Measurements from ENCODE around the gene MAEA.

GRCh38 chr4:1321946-1322650 lies 32.4 kb downstream of the MAEA start:
- TF ChIP-seq PATZ1 (CRISPR knock-in tag; IDR thresholded peaks at IDR 0.05; ENCODE audit: borderline replicate concordance) (no peak), RARB (CRISPR knock-in tag; IDR thresholded peaks at IDR 0.05) (no peak), ZNF8 (CRISPR knock-in tag; IDR thresholded peaks at IDR 0.05) (no peak), CSDC2 (CRISPR knock-in tag; IDR thresholded peaks at IDR 0.05) (no peak), ZFP3 (CRISPR knock-in tag; IDR thresholded peaks at IDR 0.05) (no peak), ARNTL (CRISPR knock-in tag; IDR thresholded peaks at IDR 0.05; ENCODE audit: borderline replicate concordance, low read depth) (no peak), ZFP30 (CRISPR knock-in tag; IDR thresholded peaks at IDR 0.05) (no peak), CSRNP3 (CRISPR knock-in tag; IDR thresholded peaks at IDR 0.05) (no peak), TSHZ2 (CRISPR knock-in tag; IDR thresholded peaks at IDR 0.05) (no peak), TCF4 (CRISPR knock-in tag; IDR thresholded peaks at IDR 0.05; ENCODE audit: borderline replicate concordance) (no peak), PPARA (CRISPR knock-in tag; IDR thresholded peaks at IDR 0.05; ENCODE audit: borderline replicate concordance) (no peak), TOX (CRISPR knock-in tag; IDR thresholded peaks at IDR 0.05; ENCODE audit: borderline replicate concordance) (no peak), CREB5 (CRISPR knock-in tag; IDR thresholded peaks at IDR 0.05; ENCODE audit: low read depth) (no peak)

Measured in SK-N-SH treated with all-trans-retinoic acid at 6 μM for 48 hours (cell line).